Upper lobe of left lung (tissue), 4 donors: ENCODE measurements around the gene SHROOM4.

Source experiments
- CTCF ChIP-seq, 6 experiments: fragments of 450-650 bp in 4 of 6; fragments of 200-600 bp in 2 of 6; sonication (generic) in 2 of 6; IDR thresholded peaks; one replicate each; pipeline ENCODE4 v1.5.1; 2016 to 2019; ENCODE audit warnings: antibody characterized with exemption in 6 of 6
- EP300 ChIP-seq, 4 donors: sonication (generic); formaldehyde crosslinking; IDR thresholded peaks; one replicate each; pipeline ENCODE4 v1.5.1; 2017; ENCODE audit warnings: antibody characterized with exemption in 4 of 4, control low read depth in 2 of 4
- POLR2A ChIP-seq, 4 donors: fragments of 450-650 bp; IDR thresholded peaks; one replicate each; pipeline ENCODE4 v1.5.1; 2016 to 2017; ENCODE audit warnings: antibody characterized with exemption in 4 of 4, mild to moderate bottlenecking in 2 of 4
- POLR2AphosphoS5 ChIP-seq, 2 donors: sonication (generic); formaldehyde crosslinking; IDR thresholded peaks; one replicate each; pipeline ENCODE4 v1.5.1; 2017; ENCODE audit warnings: antibody characterized with exemption in 2 of 2

DNA sequence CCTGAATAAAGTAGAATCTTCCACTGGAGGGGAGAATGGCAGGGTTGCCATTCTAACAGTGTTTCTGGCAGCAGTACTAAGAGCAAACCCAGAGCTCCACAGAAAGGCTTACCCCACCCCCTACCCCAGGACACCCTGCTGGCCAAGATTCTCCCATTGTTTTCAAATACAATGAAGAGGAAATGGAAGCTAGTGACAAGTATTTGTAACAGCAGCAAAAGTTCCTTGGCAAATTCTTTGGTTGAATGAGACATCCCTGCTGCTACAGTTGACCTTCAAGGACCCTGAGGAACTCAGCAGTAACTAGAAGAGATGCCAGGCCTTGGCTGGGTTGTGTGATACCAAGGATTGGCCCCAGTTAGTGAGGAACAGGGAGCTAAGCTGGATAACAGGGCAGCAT lies 219.2 kb downstream of the SHROOM4 start:
- no peak for TF ChIP-seq POLR2A (IDR thresholded peaks at IDR 0.05)
- no peak for TF ChIP-seq CTCF (IDR thresholded peaks at IDR 0.05)
- TF ChIP-seq POLR2AphosphoS5 (IDR thresholded peaks at IDR 0.05), result no peak
- TF ChIP-seq EP300 (IDR thresholded peaks at IDR 0.05), result no peak
